Gastroesophageal sphincter (tissue), 3 donors: ENCODE results near the gene DFFB.

ENCODE experiments used
- EP300 ChIP-seq: sonication (generic); formaldehyde crosslinking; IDR thresholded peaks from one replicate; pipeline ENCODE4 v1.6.1; 2017; ENCODE audit warnings: antibody characterized with exemption, mild to moderate bottlenecking
- POLR2AphosphoS5 ChIP-seq: sonication (generic); formaldehyde crosslinking; IDR thresholded peaks from one replicate; pipeline ENCODE4 v1.6.1; 2017; ENCODE audit warnings: antibody characterized with exemption
- TF ChIP-seq, protein P1 (sequence below), 4 experiments: fragments of 200-600 bp in 2 of 4; fragments of 450-650 bp in 2 of 4; sonication (generic) in 1 of 4; IDR thresholded peaks; one replicate each; pipeline ENCODE4 v1.5.1; 2017 to 2019; ENCODE audit warnings: antibody characterized with exemption in 4 of 4, mild to moderate bottlenecking in 2 of 4, moderate library complexity in 2 of 4

DNA sequence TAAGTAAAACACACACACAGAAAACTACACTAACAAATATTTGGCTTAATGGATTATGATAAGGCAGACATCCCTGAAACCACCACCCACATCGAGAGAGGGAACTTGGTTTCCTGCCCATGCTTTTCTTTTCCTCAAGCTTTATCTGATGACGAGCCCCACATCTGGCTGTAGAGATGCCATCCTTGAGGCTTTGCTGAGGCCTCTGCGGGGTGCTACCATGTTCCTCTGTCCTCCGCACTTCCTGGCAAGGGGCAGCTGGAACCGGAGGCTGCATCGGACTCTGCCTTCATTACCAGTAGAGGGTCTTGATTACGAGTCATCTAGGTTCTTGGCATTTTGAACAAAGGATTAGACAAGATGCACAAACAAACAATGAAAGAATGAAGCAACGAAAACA lies 64.5 kb downstream of the DFFB start:
- TF ChIP-seq, protein P1, sequence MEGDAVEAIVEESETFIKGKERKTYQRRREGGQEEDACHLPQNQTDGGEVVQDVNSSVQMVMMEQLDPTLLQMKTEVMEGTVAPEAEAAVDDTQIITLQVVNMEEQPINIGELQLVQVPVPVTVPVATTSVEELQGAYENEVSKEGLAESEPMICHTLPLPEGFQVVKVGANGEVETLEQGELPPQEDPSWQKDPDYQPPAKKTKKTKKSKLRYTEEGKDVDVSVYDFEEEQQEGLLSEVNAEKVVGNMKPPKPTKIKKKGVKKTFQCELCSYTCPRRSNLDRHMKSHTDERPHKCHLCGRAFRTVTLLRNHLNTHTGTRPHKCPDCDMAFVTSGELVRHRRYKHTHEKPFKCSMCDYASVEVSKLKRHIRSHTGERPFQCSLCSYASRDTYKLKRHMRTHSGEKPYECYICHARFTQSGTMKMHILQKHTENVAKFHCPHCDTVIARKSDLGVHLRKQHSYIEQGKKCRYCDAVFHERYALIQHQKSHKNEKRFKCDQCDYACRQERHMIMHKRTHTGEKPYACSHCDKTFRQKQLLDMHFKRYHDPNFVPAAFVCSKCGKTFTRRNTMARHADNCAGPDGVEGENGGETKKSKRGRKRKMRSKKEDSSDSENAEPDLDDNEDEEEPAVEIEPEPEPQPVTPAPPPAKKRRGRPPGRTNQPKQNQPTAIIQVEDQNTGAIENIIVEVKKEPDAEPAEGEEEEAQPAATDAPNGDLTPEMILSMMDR (IDR thresholded peaks at IDR 0.05) = no peak
- TF ChIP-seq POLR2AphosphoS5 = no peak
- TF ChIP-seq EP300 = no peak
